Measurements from ENCODE around the gene CUEDC2. TPM values are rescaled to one million over a fixed set of nuclear protein-coding genes. Genes with fewer than 3 reads are reported as not detected.

CUEDC2 gene
- total and polyA plus RNA-seq, 4 donors: 14.4 to 36.1 (median 24.1) TPM

- peaks cover 8 to 32% (median 24%) of the 10 kb centered on the region in 4 donors for H3K4me1 ChIP-seq (ENCODE audit: control insufficient read depth in 4 of 4, insufficient read depth in 4 of 4, low read length in 3 of 4)
- H3K27ac ChIP-seq (ENCODE audit: low read depth in 1 of 2, low read length in 2 of 2): no peak overlapping the region
- no peak for TF ChIP-seq CTCF (IDR thresholded peaks at IDR 0.05; ENCODE audit: low read depth, low read length, missing input control)
- TF ChIP-seq REST (IDR thresholded peaks at IDR 0.05): no peak
- no peak for TF ChIP-seq MAX (IDR thresholded peaks at IDR 0.05)
- TF ChIP-seq ZBTB33 (IDR thresholded peaks at IDR 0.05): no peak
- TF ChIP-seq EGR1 (IDR thresholded peaks at IDR 0.05; ENCODE audit: low read depth in 2 of 2): no peak
- no peak for TF ChIP-seq RAD21 (IDR thresholded peaks at IDR 0.05)
- TF ChIP-seq FOXA1 (IDR thresholded peaks at IDR 0.05): no peak
- TF ChIP-seq RXRA (IDR thresholded peaks at IDR 0.05): no peak
- TF ChIP-seq HNF4A (conservative IDR thresholded peaks at IDR 0.05): no peak
- TF ChIP-seq FOXA2 (IDR thresholded peaks at IDR 0.05): no peak
- no peak for TF ChIP-seq HNF4G (IDR thresholded peaks at IDR 0.05)
- no peak for TF ChIP-seq NR2F2 (IDR thresholded peaks at IDR 0.05)
- H3K4me3 ChIP-seq (ENCODE audit: low read depth in 1 of 3, low read length in 3 of 3): peak overlapping the region in 1 of 3 donors; percentile 29
- no peaks in the 10 kb centered on the region for H3K27me3 ChIP-seq (ENCODE audit: control insufficient read depth in 4 of 4, insufficient read depth in 4 of 4, low read length in 3 of 4)
- H3K36me3 ChIP-seq (ENCODE audit: control insufficient read depth in 4 of 4, insufficient read depth in 3 of 4, low read depth in 1 of 4, low read length in 3 of 4): no peaks in the 10 kb centered on the region
- H3K9ac ChIP-seq (ENCODE audit: low read depth in 1 of 2, low read length in 2 of 2): no peak overlapping the region
- no peak for DNase-seq (ENCODE audit: low spot score)
- 60% methylated on average over 6 of the region's 6 CpGs for WGBS
- H3K9me3 ChIP-seq (ENCODE audit: control insufficient read depth in 4 of 4, low read length in 3 of 4): no peaks in the 10 kb centered on the region
These were observed 30.2 kb upstream of the CUEDC2 start for GRCh38 chr10:102462512-102463054.

GRCh38 chr10:102461187-102462054 is 29.0 kb upstream of the CUEDC2 start:
- 3% methylated on average over 54 of the region's 54 CpGs for WGBS
- Histone ChIP-seq H3K9ac (ENCODE audit: low read depth in 1 of 2, low read length in 2 of 2) (peak overlapping the region; percentile 33 to 80), H3K9me3 (ENCODE audit: control insufficient read depth in 4 of 4, low read length in 3 of 4) (no peaks in the 10 kb centered on the region), H3K36me3 (ENCODE audit: control insufficient read depth in 4 of 4, insufficient read depth in 3 of 4, low read depth in 1 of 4, low read length in 3 of 4) (no peaks in the 10 kb centered on the region), H3K27ac (ENCODE audit: low read depth in 1 of 2, low read length in 2 of 2) (peak overlapping the region in 1 of 2 donors; percentile 28), H3K27me3 (ENCODE audit: control insufficient read depth in 4 of 4, insufficient read depth in 4 of 4, low read length in 3 of 4) (no peaks in the 10 kb centered on the region), H3K4me1 (ENCODE audit: control insufficient read depth in 4 of 4, insufficient read depth in 4 of 4, low read length in 3 of 4) (peaks cover 8 to 32% (median 24%) of the 10 kb centered on the region in 4 donors), H3K4me3 (ENCODE audit: low read depth in 1 of 3, low read length in 3 of 3) (peak overlapping the region; percentile 34 to 70 (median 48))
- DNase-seq (ENCODE audit: low spot score): peak; percentile 91
- peak; percentile 100 for TF ChIP-seq YY1 (IDR thresholded peaks at IDR 0.05)
- peak; percentile 50 for TF ChIP-seq SP1 (IDR thresholded peaks at IDR 0.05)
- no peak for TF ChIP-seq ATF3 (IDR thresholded peaks at IDR 0.05)
- no peak for TF ChIP-seq ZBTB33 (IDR thresholded peaks at IDR 0.05)
- TF ChIP-seq HNF4G (IDR thresholded peaks at IDR 0.05): no peak
- TF ChIP-seq REST (IDR thresholded peaks at IDR 0.05): peak; percentile 90
- peak in 1 of 2 donors; percentile 19 for TF ChIP-seq RAD21 (IDR thresholded peaks at IDR 0.05)
- TF ChIP-seq GABPA (IDR thresholded peaks at IDR 0.05 in 1 of 2, conservative IDR thresholded peaks at IDR 0.05 in 1 of 2): peak in 1 of 2 donors; percentile 62
- peak; percentile 65 to 74 for TF ChIP-seq EGR1 (IDR thresholded peaks at IDR 0.05; ENCODE audit: low read depth in 2 of 2)

Measured in liver (tissue), 9 donors.